Activated T-cell treated with anti-CD3 and anti-CD28 coated beads, Interleukin-2, amount 50 U/mL, for 48 hours (primary cell): ENCODE results near the gene SLC35G3.
"Not testable (repeated sequence)": the region's sequence is repeated elsewhere in the genome, so short reads cannot be mapped to it uniquely, and the experiment has no call there.

Experiments used
- DNase-seq, 2 experiments: peaks; one replicate each; pipeline ENCODE4 v3.0.0-alpha.2; 2020

SLC35G3 gene

GRCh38 chr17:35202582-35202981 is 8.4 kb upstream of the SLC35G3 start:
- not testable (repeated sequence) for DNase-seq

DNA sequence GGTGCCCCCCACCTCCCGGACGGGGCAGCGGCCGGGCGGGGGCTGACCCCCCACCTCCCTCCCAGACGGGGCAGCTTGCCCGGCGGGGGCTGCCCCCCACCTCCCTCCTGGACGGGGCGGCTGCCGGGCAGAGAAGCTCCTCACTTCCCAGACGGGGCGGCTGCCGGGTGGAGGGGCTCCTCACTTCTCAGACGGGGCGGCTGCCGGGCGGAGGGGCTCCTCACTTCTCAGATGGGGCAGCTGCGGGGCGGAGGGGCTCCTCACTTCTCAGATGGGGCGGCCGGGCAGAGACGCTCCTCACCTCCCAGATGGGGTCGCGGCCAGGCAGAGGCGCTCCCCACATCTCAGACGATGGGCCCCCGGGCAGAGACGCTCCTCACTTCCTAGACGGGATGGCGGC is 869 bp upstream of the SLC35G3 start:
- not testable (repeated sequence) for DNase-seq

GRCh38 chr17:35192708-35193107 is 1.5 kb downstream of the SLC35G3 start:
- no peak for DNase-seq

- no peak for DNase-seq
Measured at GRCh38 chr17:35191001-35191695, 3.0 kb downstream of the SLC35G3 start.

GRCh38 chr17:35189291-35189690 is 4.9 kb downstream of the SLC35G3 start:
- no peak for DNase-seq

GRCh38 chr17:35188111-35188510 is 6.1 kb downstream of the SLC35G3 start:
- DNase-seq: no peak

- DNase-seq: no peak
Measured at GRCh38 chr17:35187481-35187880, 6.7 kb downstream of the SLC35G3 start.

DNA sequence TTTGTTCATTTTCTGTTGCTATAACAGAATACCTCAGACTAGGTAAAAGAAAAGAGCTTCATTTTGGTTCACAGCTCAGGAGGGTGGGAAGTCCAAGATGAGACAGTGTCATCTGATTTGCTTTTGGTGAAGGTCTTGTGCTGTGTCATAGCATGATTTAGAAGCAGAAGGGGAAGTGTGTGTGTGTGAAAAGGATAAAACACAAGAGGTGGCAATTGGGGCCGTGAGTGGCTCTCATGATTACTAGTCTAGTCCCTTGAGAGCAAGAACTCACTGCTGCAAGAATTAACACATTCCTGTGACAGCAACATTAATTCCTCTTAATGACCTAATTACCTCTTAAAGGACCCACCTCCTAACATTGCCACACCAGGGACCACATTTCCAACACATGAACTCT is 8.3 kb downstream of the SLC35G3 start:
- no peak for DNase-seq

DNA sequence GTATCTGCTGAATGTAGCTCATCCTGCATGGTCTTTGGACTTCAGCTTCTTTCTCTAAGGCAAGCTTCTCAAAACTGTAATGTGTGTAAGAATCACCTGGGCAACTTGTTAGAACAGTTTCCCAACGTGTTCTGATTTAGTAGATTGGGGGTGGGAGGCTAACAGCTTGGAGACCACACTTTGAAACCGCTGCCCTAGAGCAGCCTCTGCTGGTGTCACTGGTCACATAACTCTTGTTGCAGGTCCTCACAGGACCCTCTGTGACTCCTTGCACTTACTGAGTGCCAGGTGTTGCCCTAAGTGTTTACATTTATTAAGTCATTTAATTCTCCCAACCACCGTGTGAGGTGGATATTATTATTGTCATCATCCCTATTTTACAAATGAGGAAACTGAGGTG is 9.9 kb downstream of the SLC35G3 start:
- no peak for DNase-seq

- DNase-seq: no peak
Measured at GRCh38 chr17:35183332-35183731, 10.9 kb downstream of the SLC35G3 start.

- DNase-seq: not testable (repeated sequence)
Measured at GRCh38 chr17:35179379-35179778, 14.8 kb downstream of the SLC35G3 start.

GRCh38 chr17:35176897-35177296 is 17.3 kb downstream of the SLC35G3 start:
- no peak for DNase-seq

- DNase-seq: peak in 1 of 2 experiments; percentile 13
Measured at GRCh38 chr17:35175638-35176415, 18.4 kb downstream of the SLC35G3 start.

DNA sequence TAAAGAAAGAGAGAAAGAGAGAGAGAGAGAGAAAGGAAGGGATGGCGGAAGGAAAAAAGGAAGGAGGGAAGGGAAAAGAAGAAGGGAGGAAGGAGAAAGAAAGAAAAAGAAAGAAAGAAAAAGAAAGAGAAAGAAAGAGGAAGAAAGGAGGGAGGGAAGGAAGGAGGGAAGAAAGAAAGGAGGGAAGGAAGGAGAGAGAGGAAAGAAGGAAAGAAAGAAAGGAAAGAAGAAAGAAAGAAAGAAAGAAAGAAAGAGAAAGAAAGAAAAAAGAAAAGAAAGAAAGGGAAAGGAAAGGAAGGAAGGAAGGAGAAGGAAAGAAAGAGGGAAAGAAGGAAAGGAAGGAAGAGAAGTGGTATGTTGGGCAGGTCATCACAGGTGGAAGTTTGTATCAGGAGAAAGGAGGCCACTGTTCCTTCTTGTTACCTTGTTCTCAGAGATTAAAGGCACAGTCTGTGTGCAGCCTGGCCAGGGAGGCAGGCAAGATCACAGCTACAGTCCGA is 19.3 kb downstream of the SLC35G3 start:
- DNase-seq: no peak

DNA sequence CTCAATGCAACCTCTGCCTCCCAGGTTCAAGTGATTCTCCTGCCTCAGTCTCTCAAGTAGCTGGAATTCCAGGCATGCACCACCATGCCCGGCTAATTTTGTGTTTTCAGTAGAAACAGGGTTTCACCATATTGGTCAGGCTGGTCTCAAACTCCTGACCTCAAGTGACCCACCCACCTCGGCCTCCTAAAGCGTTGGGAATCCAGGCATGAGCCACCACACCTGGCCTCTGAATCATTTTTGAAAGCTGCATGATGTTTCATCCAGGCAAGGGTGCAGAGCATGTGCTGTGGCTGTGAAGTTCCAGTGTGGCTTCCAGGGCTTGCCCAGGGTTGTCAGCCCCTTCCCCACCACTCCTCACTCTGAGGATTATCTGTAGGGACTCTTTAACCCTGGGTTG is 21.9 kb downstream of the SLC35G3 start:
- peak in 1 of 2 experiments; percentile 17 for DNase-seq

GRCh38 chr17:35171834-35172233 is 22.4 kb downstream of the SLC35G3 start:
- DNase-seq: no peak

DNA sequence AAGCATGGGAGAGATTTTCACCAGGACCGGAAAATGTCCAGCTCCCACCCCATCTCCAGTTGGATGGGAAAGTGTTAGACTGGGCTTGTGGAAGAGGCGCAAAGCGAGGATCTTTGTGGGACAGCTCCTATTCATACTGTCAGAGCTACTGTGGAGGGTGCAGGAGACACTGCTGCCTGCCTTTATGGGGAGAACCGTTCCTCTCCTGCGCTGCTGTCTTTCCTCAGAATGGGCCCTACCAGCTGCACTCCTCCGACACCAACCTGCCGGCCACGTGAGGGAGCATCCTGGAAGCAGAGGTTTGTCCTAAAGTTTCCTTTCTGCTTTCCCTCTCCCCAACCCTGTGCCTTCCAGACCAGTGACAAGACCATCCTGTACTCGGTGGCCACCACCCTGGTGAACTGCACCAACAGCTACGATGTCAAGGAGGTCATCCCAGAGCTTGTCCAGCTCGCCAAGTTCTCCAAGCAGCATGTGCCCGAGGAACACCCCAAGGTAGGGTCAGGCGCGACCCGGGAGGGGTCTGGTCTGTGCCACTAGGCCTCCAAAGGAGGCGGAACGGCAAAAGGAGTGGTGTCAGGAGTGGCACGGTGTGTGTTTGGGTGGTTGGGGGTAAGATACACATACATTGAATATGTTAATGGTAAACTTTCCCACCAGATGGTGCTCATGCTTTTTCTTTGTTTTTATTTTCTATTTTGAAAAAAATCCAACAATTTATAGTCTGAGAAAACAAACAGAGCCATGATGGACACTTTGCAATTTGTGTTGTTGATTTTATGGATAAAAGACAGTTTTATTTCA is 23.0 kb downstream of the SLC35G3 start:
- peak in 1 of 2 experiments; percentile 34 for DNase-seq

GRCh38 chr17:35169835-35170363 is 24.3 kb downstream of the SLC35G3 start:
- DNase-seq: no peak

DNA sequence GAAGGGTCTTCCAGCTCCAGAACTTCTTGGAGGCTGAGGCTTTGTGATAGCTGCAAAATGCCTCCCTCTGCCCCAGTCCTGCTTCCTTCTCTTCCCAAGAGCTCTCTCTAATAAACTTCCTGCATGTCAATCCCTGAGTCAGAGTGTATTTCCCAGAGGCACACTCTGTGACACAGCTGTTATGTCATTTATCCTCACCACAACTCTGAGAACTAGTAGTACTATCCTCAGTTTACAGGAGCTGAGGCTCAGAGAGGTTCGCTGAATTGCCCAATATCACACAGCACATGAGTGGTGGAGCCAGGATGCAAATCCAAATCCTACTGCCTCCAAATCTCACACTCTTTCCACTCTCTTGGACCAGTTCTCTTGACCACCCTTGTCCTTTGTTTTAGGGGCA is 26.5 kb downstream of the SLC35G3 start:
- DNase-seq: no peak

DNA sequence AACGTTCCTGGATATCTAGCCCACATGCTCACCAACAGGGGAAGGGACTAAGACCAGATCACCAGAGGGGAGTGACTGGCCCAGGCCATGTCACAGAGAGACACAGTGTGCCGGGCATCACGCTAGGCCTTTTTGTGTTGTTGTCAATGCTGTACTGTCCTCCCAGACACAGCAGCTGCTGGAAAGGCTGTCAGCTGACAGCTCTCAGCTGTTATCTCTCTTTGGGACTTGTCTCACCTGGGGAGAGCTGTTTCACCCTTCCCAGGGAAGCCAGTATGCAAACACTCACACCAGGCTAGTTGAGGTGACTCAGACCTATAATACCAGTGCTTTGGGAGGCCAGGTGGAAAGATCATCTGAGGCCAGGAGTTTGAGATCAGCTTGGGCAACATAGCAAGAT is 27.1 kb downstream of the SLC35G3 start:
- no peak for DNase-seq

- no peak for DNase-seq
Measured at GRCh38 chr17:35166526-35166925, 27.7 kb downstream of the SLC35G3 start.

DNA sequence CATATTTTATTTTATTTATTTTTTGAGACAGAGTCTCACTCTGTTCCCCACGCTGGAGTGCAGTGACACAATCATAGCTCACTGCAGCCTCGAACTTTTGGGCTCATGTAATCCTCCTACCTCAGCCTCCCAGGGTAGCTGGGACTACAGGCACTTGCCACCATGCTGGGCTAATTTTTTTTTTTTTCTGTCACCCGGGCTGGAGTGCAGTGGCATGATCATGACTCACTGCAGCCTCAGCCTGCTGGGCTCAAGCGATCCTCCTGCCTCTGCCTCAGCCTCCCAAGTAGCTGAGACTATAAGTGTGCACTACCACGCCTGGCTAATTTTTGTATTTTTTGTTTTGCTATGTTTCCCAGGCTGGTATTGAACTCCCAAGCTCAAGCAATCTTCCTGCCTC is 29.5 kb downstream of the SLC35G3 start:
- DNase-seq: no peak

- DNase-seq: no peak
Measured at GRCh38 chr17:35163886-35164285, 30.3 kb downstream of the SLC35G3 start.
